Measurements from ENCODE around the gene TCFL5.

DNA sequence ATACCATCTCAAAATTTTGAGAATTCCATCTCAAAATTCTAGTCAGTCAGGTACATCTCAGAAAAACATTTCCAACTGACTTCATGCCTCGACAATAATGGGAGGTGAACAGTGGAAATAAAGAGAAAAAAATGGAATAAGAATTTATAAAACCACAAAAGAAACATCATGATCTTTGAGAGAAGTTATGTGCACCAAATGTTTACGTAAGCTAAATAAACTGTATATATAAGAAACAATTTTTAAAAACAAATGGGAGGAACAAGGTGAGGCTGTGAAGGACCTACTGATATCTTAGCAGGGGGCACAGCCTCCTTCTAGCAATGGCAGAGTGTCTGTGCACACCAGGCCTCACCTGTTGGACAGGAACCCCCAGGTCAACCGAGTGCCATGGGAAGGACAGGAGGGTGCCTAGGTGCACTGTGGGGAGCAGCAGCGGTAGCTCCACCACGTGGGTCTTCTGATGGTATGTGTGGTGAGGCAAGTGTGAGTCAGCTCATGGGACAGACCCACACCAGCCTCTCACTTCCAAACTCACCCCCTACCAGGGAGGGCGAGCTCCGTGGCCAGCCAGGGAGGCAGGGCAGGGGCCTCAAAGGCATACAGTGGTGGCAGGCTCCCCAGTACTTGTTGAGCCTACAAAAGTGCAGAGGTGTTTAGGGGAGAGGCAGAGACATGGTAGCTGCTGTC is 41.4 kb upstream of the TCFL5 start:
- TF ChIP-seq POLR2A (IDR thresholded peaks at IDR 0.05) (no peak), POLR2AphosphoS5 (IDR thresholded peaks at IDR 0.05) (peak in 1 of 3 donors; percentile 60)
- TF ChIP-seq, protein P1, sequence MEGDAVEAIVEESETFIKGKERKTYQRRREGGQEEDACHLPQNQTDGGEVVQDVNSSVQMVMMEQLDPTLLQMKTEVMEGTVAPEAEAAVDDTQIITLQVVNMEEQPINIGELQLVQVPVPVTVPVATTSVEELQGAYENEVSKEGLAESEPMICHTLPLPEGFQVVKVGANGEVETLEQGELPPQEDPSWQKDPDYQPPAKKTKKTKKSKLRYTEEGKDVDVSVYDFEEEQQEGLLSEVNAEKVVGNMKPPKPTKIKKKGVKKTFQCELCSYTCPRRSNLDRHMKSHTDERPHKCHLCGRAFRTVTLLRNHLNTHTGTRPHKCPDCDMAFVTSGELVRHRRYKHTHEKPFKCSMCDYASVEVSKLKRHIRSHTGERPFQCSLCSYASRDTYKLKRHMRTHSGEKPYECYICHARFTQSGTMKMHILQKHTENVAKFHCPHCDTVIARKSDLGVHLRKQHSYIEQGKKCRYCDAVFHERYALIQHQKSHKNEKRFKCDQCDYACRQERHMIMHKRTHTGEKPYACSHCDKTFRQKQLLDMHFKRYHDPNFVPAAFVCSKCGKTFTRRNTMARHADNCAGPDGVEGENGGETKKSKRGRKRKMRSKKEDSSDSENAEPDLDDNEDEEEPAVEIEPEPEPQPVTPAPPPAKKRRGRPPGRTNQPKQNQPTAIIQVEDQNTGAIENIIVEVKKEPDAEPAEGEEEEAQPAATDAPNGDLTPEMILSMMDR (IDR thresholded peaks at IDR 0.05 in 8 of 11, conservative IDR thresholded peaks at IDR 0.05 in 3 of 11) = no peak

All from spleen (tissue), 7 donors.